Gastroesophageal sphincter (tissue), 4 donors: Measurements from ENCODE around the gene FAM184A. TPM values are rescaled to one million over a fixed set of nuclear protein-coding genes. Genes with fewer than 3 reads are reported as not detected.
"Not testable (repeated sequence)": the region's sequence is repeated elsewhere in the genome, so short reads cannot be mapped to it uniquely, and the experiment has no call there.

Source experiments
- ATAC-seq: fragments of 150-250 bp; one replicate; pipeline ENCODE4 v1.9.1; 2016; ENCODE audit warnings: mild to moderate bottlenecking, moderate library complexity
- H3K27ac ChIP-seq, 4 donors: fragments of 200-600 bp; sonication (generic) in 3 of 4; 1 replicate in 3 of 4; 2 replicates in 1 of 4; pipeline ENCODE4 v1.5.1; 2016 to 2019
- H3K27me3 ChIP-seq: fragments of 200-600 bp; sonication (generic); one replicate; pipeline ENCODE4 v1.5.1; 2019
- H3K36me3 ChIP-seq, 2 donors: fragments of 200-600 bp; sonication (generic); one replicate each; pipeline ENCODE4 v1.5.1; 2019; ENCODE audit warnings: control low read depth in 1 of 2
- H3K4me1 ChIP-seq, 3 donors: fragments of 200-600 bp; sonication (generic); 1 replicate in 2 of 3; 2 replicates in 1 of 3; pipeline ENCODE4 v1.5.1; 2016 to 2019; ENCODE audit warnings: control low read depth in 2 of 3
- H3K4me3 ChIP-seq, 2 donors: fragments of 200-600 bp; sonication (generic); one replicate each; pipeline ENCODE4 v1.5.1; 2019; ENCODE audit warnings: mild to moderate bottlenecking in 1 of 2, moderate library complexity in 1 of 2
- H3K9me3 ChIP-seq, 3 donors: fragments of 200-600 bp; sonication (generic); one replicate each; pipeline ENCODE4 v1.5.1; 2017 to 2019; ENCODE audit warnings: control low read depth in 2 of 3
- CTCF ChIP-seq, 4 experiments: fragments of 200-600 bp in 2 of 4; fragments of 450-650 bp in 2 of 4; sonication (generic) in 1 of 4; IDR thresholded peaks; one replicate each; pipeline ENCODE4 v1.5.1; 2017 to 2019; ENCODE audit warnings: antibody characterized with exemption in 4 of 4, mild to moderate bottlenecking in 2 of 4, moderate library complexity in 2 of 4
- EP300 ChIP-seq: sonication (generic); formaldehyde crosslinking; IDR thresholded peaks from one replicate; pipeline ENCODE4 v1.6.1; 2017; ENCODE audit warnings: antibody characterized with exemption, mild to moderate bottlenecking
- POLR2A ChIP-seq, 2 donors: fragments of 450-650 bp; IDR thresholded peaks; one replicate each; pipeline ENCODE4 v1.6.1; 2017; ENCODE audit warnings: antibody characterized with exemption in 2 of 2, mild to moderate bottlenecking in 2 of 2, moderate library complexity in 1 of 2
- POLR2AphosphoS5 ChIP-seq: sonication (generic); formaldehyde crosslinking; IDR thresholded peaks from one replicate; pipeline ENCODE4 v1.6.1; 2017; ENCODE audit warnings: antibody characterized with exemption
- WGBS, 2 donors: methylation state at CpG; one replicate each; pipeline ENCODE4 v1.1.5; 2018; ENCODE audit warnings: low coverage in 1 of 2; 5-methylcytosine and 5-hydroxymethylcytosine counted together
- total RNA-seq, 4 donors: library from RNA; depleted of rRNA; stranded (reverse); fragments of >200 nt; gene quantifications; one replicate each; pipeline ENCODE4 v1.1.0, GENCODE V29; 2016

FAM184A gene
- total RNA-seq, 4 donors from 2014 or later = 7.5 to 25.5 (median 10.3) TPM

DNA sequence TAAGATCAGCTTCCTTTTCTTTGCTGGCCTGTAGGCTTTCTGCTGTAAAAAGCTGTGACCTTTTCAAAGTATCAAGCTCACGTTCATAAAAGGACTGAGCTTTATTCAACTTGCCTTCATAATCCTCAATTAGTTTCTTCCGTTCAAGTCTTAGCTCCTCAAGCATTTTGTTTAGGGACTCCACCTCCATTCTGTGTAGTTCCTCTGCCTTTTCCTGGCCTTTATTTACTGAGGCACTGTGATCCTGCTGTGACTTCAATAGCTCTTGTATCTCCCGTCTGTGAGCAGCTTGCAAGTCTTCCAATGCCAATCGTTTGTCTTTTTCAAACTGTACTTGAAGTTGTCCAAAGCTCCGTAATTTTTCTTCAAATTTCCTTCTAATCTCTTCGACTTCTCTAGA lies 54.4 kb downstream of the FAM184A start:
- Histone ChIP-seq H3K9me3 (no peaks in the 10 kb centered on the region), H3K27me3 (no peaks in the 10 kb centered on the region), H3K4me1 (no peaks in the 10 kb centered on the region), H3K27ac (no peak overlapping the region), H3K36me3 (peaks cover 0 to 18% of the 10 kb centered on the region in 2 donors), H3K4me3 (no peak overlapping the region)
- 75 to 77% methylated on average over 6 of the region's 6 CpGs for WGBS, 2 donors
- ATAC-seq = no peak
- TF ChIP-seq CTCF (IDR thresholded peaks at IDR 0.05) = no peak
- TF ChIP-seq EP300 = no peak
- TF ChIP-seq POLR2AphosphoS5 = no peak

DNA sequence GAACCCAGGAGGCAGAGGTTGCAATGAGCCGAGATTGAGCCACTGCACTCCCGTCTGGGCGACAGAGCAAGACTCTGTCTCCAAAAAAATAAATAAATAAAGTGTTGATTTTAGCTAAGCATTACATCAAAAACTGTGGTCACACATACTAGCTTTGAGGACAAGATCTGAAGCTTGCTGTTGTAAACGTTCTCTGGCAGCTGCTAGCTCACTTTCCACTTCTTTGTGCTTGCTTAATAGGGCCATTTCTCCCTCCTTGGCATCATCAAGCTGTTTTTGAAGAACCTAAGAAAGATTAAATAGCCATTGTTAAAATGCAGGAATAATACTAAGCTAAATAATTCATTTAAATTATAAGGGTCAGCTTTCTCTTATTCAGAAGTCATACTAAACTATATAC lies 55.7 kb downstream of the FAM184A start:
- WGBS, 2 donors = 54 to 64% methylated on average over 4 of the region's 4 CpGs
- Histone ChIP-seq H3K27ac (no peak overlapping the region), H3K36me3 (peaks cover 0 to 31% of the 10 kb centered on the region in 2 donors), H3K4me3 (no peak overlapping the region), H3K27me3 (no peaks in the 10 kb centered on the region), H3K9me3 (no peaks in the 10 kb centered on the region), H3K4me1 (no peaks in the 10 kb centered on the region)
- no peak for ATAC-seq
- no peak for TF ChIP-seq POLR2AphosphoS5
- no peak for TF ChIP-seq POLR2A (IDR thresholded peaks at IDR 0.05)
- TF ChIP-seq EP300 = no peak
- TF ChIP-seq CTCF (IDR thresholded peaks at IDR 0.05) = no peak

DNA sequence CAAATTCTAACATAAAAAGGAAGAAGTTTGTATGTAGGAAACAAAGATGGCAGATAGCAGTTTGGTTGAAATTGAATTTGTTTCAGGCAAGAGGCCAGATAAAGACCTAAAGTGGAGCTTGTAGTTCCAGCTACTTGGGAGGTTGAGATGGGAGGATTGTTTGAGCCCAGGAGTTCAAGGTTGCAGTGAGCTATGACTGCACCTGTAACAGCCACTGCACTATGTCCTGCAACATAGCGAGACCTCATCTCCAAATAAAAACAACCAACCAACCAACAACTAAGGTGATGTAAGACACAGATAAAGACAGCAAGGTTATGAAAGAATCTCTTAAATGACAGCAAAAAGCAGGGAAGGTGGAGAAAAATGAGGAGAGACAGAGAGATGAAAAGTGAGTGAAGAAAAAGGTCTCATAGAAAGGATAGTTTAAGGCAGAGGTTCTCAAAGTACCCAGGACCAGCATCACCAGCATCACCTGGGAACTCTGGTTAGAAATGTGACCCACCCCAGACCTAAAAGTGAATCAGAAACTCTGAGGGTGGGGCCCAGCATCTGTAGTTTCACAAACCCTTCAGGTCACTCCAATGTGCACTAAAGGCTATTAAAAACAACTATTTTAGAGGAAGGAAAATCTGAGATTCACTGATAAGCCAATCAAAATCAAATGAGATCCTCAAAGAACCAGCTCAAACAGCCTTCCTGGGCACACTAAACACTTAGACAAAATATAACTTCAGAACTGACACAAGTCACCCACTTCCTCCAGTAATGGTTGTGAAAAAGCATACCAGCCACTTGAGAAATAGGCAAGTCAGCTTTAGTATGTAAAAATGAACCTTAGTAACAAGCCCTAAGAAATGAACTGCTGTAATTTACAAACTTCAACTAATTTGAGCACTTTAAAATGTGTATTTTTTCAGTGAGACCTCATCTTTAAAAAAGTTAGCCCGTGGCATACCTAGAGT lies 57.6 kb downstream of the FAM184A start:
- peaks cover 0 to 47% of the 10 kb centered on the region in 2 donors for H3K36me3 ChIP-seq
- TF ChIP-seq EP300 (no peak), CTCF (IDR thresholded peaks at IDR 0.05) (no peak), POLR2A (IDR thresholded peaks at IDR 0.05) (no peak)
- no peaks in the 10 kb centered on the region for H3K4me1 ChIP-seq
- H3K4me3 ChIP-seq = no peak overlapping the region
- no peaks in the 10 kb centered on the region for H3K9me3 ChIP-seq
- no peak for ATAC-seq
- WGBS, 2 donors = 81 to 100% methylated on average over 1 to 2 of the region's 2 CpGs
- H3K27ac ChIP-seq = no peak overlapping the region
- no peaks in the 10 kb centered on the region for H3K27me3 ChIP-seq

DNA sequence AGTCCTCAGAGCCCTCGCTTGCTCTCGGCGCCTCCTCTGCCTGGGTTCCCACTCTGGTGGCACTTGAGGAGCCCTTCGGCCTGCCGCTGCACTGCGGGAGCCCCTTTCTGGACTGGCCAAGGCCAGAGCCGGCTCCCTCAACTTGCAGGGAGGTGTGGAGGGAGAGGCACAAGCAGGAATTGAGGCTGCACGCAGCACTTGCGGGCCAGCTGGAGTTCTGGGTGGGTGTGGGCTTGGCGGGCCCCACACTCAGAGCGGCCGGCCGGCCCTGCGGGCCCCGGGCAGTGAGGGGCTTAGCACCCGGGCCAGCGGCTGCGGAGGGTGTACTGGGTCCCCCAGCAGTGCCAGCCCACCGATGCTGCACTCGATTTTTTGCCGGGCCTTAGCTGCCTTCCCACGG lies 63.3 kb downstream of the FAM184A start:
- not testable (repeated sequence) for H3K4me3 ChIP-seq, ATAC-seq, H3K4me1 ChIP-seq, H3K9me3 ChIP-seq, H3K27me3 ChIP-seq, H3K27ac ChIP-seq
- peaks cover 0 to 52% of the 10 kb centered on the region in 2 donors for H3K36me3 ChIP-seq
- WGBS, 2 donors = 83 to 100% methylated on average over 1 to 2 of the region's 22 CpGs

GRCh38 chr6:119012521-119012920 lies 65.9 kb downstream of the FAM184A start:
- no peak for ATAC-seq
- H3K4me3 ChIP-seq = no peak overlapping the region
- H3K27ac ChIP-seq = no peak overlapping the region
- no peak for TF ChIP-seq CTCF (IDR thresholded peaks at IDR 0.05)
- H3K4me1 ChIP-seq = no peaks in the 10 kb centered on the region
- 100% methylated on average over 1 of the region's 1 CpG for WGBS, 2 donors
- H3K9me3 ChIP-seq = no peaks in the 10 kb centered on the region
- H3K27me3 ChIP-seq = no peaks in the 10 kb centered on the region
- peaks cover 0 to 53% of the 10 kb centered on the region in 2 donors for H3K36me3 ChIP-seq

GRCh38 chr6:119009266-119009665 lies 69.2 kb downstream of the FAM184A start:
- ATAC-seq = not testable (repeated sequence)
- whole genome bisulfite sequencing, 2 donors = 94 to 97% methylated on average over 3 of the region's 3 CpGs

More at GRCh38 chr6:119009266-119009665, 69.2 kb downstream of the FAM184A start:
- H3K27ac ChIP-seq, H3K27me3 ChIP-seq, H3K4me3 ChIP-seq, H3K4me1 ChIP-seq, H3K9me3 ChIP-seq: not testable (repeated sequence)
- peaks cover 0 to 48% of the 10 kb centered on the region in 2 donors for H3K36me3 ChIP-seq
